Lower leg skin (tissue), 4 donors: Measurements from ENCODE around the gene N4BP3. TPM values are rescaled to one million over a fixed set of nuclear protein-coding genes. Genes with fewer than 3 reads are reported as not detected.

Source experiments
- DNase-seq, 2 donors: peaks; one replicate each; pipeline ENCODE4 v3.0.0-alpha.2; 2019; ENCODE audit warnings: low spot score in 2 of 2
- H3K4me3 ChIP-seq: fragments of 200-600 bp; sonication (generic); 2 replicates; pipeline ENCODE4 v1.5.1; 2017; ENCODE audit warnings: mild to moderate bottlenecking, low read depth; ENCODE audit not compliant: poor library complexity, severe bottlenecking
- CTCF ChIP-seq, 3 donors: fragments of 450-650 bp; IDR thresholded peaks; one replicate each; pipeline ENCODE4 v1.5.1; 2016; ENCODE audit warnings: antibody characterized with exemption in 3 of 3, mild to moderate bottlenecking in 3 of 3, moderate library complexity in 2 of 3
- POLR2A ChIP-seq, 2 donors: fragments of 450-650 bp; IDR thresholded peaks; one replicate each; pipeline ENCODE4 v1.6.1; 2016 to 2017; ENCODE audit warnings: antibody characterized with exemption in 2 of 2, mild to moderate bottlenecking in 1 of 2, moderate library complexity in 1 of 2
- WGBS, 2 donors: methylation state at CpG; one replicate each; pipeline ENCODE4 v1.1.5; 2018; 5-methylcytosine and 5-hydroxymethylcytosine counted together
- intact Hi-C: fragments of 100-400 bp; cut with DNase I; formaldehyde crosslinking; loops from one replicate; pipeline ENCODE4 v1.15.0; 2023; ENCODE audit warnings: low total_unique reads
- total RNA-seq, 4 donors: library from RNA; depleted of rRNA; stranded (reverse); fragments of >200 nt; gene quantifications; one replicate each; pipeline ENCODE4 v1.1.0, GENCODE V29; 2016

Gene N4BP3
- total RNA-seq, 4 donors from 2014 or later, result 17.6 to 26.3 (median 19.1) TPM

GRCh38 chr5:178110511-178110910, 2.8 kb upstream of the N4BP3 start:
- H3K4me3 ChIP-seq, result no peak overlapping the region
- TF ChIP-seq CTCF (IDR thresholded peaks at IDR 0.05), result no peak
- no peak for TF ChIP-seq POLR2A (IDR thresholded peaks at IDR 0.05)
- DNase-seq, result no peak
- intact Hi-C loops, result no loop called here
- 92 to 93% methylated on average over 9 of the region's 9 CpGs for WGBS, 2 donors

- intact Hi-C loops, result no loop called here
- H3K4me3 ChIP-seq, result no peak overlapping the region
- TF ChIP-seq CTCF (IDR thresholded peaks at IDR 0.05) (no peak), POLR2A (IDR thresholded peaks at IDR 0.05) (no peak)
- WGBS, 2 donors, result 28 to 31% methylated on average over 3 of the region's 3 CpGs
- no peak for DNase-seq
These were observed 1.4 kb upstream of the N4BP3 start for GRCh38 chr5:178111925-178112324.

- TF ChIP-seq POLR2A (IDR thresholded peaks at IDR 0.05) (no peak), CTCF (IDR thresholded peaks at IDR 0.05) (no peak)
- intact Hi-C loops, result no loop called here
- H3K4me3 ChIP-seq, result no peak overlapping the region
- DNase-seq, result no peak
- WGBS, 2 donors, result 54 to 55% methylated on average over 5 of the region's 5 CpGs
These were observed 787 bp upstream of the N4BP3 start for GRCh38 chr5:178112545-178112944.

- intact Hi-C loops, result no loop called here
- peak overlapping the region; percentile 23 for H3K4me3 ChIP-seq
- 0% methylated on average over 5 to 23 of the region's 41 CpGs for WGBS, 2 donors
- TF ChIP-seq POLR2A (IDR thresholded peaks at IDR 0.05) (no peak), CTCF (IDR thresholded peaks at IDR 0.05) (no peak)
- no peak for DNase-seq
These were observed 551 bp downstream of the N4BP3 start for GRCh38 chr5:178113841-178114324.

- TF ChIP-seq CTCF (IDR thresholded peaks at IDR 0.05), result no peak
- TF ChIP-seq POLR2A (IDR thresholded peaks at IDR 0.05), result no peak
- intact Hi-C loops, result no loop called here
- peak overlapping the region; percentile 23 for H3K4me3 ChIP-seq
- 13% methylated on average over 25 to 26 of the region's 28 CpGs for WGBS, 2 donors
- peak in 1 of 2 donors; percentile 89 for DNase-seq
These were observed 1.2 kb downstream of the N4BP3 start for GRCh38 chr5:178114325-178115135.
